MV-4-11 (cell line): ENCODE measurements around the gene PLOD2.

Experiments
- DNase-seq: peaks from one replicate; lab custom pipeline; 2025; lab: John Stamatoyannopoulos, UW

Gene PLOD2

DNA sequence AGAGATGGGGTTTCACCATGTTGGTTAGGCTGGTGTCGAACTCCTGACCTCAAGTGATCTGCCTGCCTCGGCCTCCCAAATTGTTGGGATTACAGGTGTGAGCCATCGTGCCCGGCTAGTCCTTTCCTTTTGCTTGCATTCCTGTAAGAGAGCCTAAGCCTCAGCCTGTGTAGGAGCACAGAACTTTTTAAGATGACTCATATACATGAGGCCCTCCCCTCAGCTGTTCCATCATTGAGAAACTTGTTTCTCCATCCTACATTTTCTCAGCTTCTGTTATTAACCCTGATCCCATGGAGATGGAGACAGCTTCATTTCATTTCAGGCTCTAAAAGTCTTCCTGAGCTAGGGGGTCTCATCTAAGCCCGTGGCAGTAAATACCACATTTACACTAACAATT is 123.3 kb downstream of the PLOD2 start:
- no peak for DNase-seq

- DNase-seq = no peak
These were observed 124.7 kb downstream of the PLOD2 start for GRCh38 chr3:146036281-146036680.

DNA sequence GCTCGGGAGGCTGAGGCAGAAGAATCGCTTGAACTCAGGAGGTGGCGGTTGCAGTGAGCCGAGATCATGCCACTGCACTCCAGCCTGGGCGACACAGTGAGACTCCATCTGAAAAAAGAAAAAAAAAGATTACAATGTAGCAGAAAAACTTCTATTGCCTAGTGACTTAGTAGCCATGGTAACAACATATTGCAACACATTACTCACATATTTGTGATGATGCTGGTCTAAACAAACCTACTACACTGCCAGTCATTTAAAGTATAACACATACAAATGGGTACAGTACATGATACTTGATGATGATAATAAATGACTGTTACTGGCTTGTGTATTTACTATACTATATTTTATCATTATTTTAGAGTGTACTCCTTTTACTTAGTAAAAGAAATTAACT is 125.6 kb downstream of the PLOD2 start:
- DNase-seq = no peak

GRCh38 chr3:146033950-146034349 is 127.0 kb downstream of the PLOD2 start:
- no peak for DNase-seq

GRCh38 chr3:146026547-146026946 is 134.4 kb downstream of the PLOD2 start:
- no peak for DNase-seq

DNA sequence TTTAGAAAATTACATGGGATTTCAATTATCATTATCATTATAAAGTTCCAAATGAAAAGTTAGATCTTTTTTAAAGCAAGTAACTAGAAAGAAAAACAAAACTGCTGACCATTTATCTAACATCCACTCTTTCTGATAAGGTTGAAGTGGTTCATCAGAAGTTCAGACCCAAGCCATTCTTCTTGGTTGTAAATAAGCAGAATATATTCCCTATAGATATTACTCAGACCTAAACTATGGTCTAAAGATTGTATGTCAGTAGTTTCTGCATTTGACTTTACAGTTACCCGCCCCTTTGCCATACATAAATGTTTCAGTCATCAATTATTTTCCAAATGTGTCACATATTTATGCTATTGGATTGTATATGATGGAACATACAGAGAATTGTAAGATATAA is 136.7 kb downstream of the PLOD2 start:
- DNase-seq = no peak

GRCh38 chr3:146020969-146021368 is 140.0 kb downstream of the PLOD2 start:
- DNase-seq = peak; percentile 0

DNA sequence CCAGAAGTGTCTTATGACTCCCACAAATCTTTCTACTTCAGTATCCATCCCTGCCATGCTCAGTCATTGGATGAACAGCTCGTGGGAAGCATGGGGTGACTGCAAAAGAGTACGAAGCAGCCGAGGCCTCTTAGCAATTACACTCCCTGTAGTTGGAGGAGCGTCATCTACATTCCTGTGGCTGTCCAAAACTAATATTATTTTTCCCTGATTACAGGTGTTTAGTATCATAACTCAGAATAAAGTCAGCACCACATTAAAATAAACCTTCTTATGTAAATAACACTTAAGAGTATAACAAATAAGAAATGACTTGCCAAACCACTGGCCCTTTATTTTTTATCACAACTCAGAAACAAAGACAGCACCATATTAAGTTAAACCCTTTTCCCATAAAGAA is 141.5 kb downstream of the PLOD2 start:
- no peak for DNase-seq
